NCI-H82 (cell line): ENCODE data around the gene TEX35.

Experiments
- DNase-seq: peaks from one replicate; lab custom pipeline; 2025; lab: John Stamatoyannopoulos, UW

The TEX35 gene

GRCh38 chr1:178512566-178513277, at the start of gene TEX35:
Gene TEX35, plus strand, starts transcription at chr1:178513109. Its CDS starts 80 bp downstream, at chr1:178513189.
- no peak for DNase-seq

DNA sequence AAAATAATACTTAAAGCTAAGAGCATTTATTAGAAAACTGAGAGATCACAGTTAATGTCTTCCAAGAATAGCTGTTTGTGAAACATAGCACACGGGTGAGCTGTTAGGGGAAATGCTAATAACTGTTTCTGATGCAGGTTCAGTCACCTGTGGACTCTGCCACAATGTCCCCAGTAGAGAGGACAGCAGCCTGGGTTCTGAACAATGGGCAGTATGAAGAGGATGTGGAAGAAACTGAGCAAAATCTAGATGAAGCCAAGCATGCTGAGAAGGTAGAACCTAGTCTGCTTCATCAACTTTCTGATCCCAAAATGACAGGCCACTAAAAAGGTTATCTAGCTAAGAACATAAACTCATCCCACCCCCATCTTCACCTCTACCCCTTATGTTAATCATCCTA, 48.8 kb upstream of the TEX35 start:
- no peak for DNase-seq

GRCh38 chr1:178464566-178464965, 48.3 kb upstream of the TEX35 start:
- DNase-seq: no peak

GRCh38 chr1:178465011-178465410, 47.9 kb upstream of the TEX35 start:
- DNase-seq: no peak

DNA sequence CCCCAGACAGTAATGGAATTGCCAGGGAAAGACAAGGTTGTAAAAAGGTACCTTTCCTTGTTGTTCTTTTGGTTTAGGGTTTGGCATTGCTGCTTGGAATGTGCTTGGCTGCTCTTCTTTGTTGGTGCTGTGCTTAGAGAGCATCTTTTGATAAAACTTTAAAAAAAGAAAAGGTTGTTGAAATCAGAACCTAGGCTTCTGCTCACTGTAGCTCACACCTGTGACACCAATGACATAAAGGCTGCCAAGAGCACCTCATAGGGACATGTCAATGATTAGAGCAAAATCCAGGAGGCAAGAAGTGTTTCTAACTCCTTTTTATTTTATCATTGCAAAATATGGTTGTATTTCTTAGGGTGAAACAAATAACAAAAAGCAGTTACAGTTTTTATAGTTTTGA, 45.1 kb upstream of the TEX35 start:
- DNase-seq: no peak

DNA sequence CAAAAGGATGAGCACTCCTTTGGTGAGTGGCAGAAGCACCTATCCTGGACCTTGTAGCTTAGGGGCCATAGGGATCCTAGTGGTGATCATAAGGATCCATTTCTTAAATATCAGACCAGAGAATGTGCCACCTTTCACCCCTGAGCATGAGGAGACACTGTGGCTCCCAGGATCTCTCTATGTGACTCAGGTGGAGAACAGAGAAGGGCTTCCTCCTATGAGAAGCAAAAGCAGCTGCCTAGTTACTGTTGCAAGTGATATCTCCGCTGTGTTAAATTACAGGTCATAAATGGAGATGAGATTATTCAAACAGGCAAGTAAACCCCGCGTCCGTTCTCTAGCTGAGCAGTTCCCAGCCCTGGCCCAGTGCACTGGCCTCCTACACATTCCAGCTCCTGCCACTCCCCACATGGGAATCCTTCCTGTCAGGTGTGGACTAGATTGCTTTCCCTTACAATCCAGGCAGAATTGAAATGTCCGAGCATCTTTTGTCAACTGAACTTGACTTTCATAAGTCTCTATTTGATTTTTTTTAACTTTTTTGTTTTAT, 42.4 kb upstream of the TEX35 start:
- no peak for DNase-seq

DNA sequence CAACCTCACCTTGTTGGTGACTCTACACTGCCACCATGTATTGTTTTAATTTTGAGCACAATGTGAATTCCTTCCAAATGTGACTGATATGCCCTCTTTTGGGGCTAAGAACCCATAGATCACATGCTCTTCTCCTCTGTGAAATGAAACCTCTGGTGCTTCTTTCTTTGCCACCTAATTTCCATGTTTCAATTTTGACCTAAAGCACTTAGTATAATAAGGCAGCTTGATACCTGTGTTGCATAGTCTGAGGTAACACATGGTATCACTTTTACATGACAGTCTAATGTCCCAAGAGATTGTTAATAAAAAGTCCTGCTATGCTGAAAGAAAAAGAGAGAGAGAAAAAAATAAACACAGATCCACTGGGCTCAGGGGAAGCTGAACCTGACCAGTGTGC, 40.4 kb upstream of the TEX35 start:
- no peak for DNase-seq

DNA sequence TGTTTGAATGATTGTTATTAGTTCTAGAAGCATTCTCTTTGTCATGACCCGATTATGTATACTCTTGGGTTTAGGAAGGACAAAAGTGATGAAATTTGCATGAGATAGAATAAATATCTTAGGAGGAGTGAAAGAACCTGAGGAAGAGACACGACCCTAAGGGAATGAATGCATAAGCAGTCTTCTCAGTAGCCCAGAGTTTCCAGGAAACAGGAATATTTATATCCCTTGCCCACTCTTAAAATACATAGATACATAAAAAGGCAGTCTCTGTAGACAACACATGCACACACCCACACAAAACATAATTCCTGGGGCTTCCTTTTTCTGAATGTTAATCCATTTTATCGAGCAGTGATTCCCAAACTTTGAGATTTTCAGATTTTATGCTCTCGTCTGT, 35.5 kb upstream of the TEX35 start:
- DNase-seq: no peak

- no peak for DNase-seq
Measured at GRCh38 chr1:178477841-178478240, 35.1 kb upstream of the TEX35 start.

DNA sequence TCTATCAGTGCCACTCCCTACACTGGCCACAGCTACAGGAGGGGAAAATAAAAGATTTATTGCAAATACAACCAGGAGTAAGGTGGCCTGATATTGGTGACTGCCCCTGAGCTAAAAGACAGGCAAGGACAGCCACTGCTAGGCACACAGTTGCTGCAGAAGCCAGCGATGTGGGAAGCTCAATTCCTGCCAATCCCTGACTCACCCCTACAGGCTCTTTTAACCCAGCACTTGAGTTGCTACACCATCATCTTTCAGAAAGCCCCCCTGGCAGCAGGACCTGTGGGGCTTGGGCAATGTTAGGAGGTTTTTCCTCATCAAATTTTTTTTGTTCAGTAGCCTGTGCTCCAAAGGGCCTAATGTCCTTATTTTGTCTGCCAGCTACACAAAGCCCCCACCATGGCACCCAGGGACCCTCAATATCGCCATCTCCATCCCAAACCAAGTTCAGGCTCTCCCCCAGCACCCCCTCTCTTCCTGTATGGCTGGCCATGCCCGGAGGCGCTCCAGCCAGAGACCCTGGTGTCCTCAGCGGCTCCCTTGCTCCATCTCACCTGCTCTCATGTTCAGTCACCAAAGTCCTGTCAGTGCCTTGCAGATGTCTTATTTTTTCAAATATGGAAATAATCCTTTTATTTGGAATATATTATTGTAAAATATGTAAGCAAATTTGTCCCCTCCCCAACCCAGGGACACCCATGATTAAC, 29.5 kb upstream of the TEX35 start:
- no peak for DNase-seq

DNA sequence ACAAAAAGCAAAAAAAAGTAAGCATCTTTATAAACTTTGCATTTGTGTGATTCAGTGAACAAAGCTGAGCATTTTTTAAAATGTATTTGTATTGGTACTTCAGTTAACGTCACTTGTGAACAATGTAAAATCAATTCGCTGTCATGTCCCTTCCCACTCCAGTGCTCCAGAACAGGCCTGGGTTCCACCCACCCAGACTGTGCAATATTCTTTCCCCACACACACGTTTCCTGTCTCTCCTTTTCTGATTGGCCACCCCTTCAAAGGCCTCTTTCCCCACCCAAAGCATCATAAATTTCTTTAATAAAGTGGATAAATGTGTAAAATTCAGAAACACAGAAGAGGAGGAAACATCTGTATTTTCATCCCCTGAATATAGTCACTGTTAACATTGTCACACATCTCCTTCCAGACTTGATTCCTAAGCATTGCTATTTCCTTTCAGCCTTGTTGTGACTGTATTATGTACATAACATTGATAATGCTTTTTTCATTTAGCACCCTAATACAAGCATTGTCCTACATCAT, 28.1 kb upstream of the TEX35 start:
- DNase-seq: no peak

DNA sequence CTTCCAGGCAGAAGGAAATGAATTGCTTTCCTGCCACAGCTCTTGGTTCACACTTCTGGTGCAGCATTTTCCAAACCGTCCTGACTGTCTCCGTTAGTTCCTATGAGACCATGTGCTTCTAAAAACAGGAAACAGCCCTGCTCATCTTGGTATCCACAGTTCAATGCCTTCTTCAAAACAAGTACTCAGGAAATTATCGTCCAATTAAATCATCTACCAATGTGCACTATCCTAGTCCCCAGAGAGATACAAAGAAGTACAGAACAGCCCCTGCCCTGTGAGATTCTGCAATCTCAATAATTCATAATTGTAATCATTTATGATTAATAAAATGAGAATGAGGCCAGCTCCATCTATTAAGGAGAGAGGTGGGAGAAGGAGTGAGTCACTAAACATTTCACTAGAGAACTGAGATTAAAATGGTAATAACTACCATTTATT, 27.3 kb upstream of the TEX35 start:
- DNase-seq: no peak

GRCh38 chr1:178486100-178487069, 26.5 kb upstream of the TEX35 start:
- no peak for DNase-seq

DNA sequence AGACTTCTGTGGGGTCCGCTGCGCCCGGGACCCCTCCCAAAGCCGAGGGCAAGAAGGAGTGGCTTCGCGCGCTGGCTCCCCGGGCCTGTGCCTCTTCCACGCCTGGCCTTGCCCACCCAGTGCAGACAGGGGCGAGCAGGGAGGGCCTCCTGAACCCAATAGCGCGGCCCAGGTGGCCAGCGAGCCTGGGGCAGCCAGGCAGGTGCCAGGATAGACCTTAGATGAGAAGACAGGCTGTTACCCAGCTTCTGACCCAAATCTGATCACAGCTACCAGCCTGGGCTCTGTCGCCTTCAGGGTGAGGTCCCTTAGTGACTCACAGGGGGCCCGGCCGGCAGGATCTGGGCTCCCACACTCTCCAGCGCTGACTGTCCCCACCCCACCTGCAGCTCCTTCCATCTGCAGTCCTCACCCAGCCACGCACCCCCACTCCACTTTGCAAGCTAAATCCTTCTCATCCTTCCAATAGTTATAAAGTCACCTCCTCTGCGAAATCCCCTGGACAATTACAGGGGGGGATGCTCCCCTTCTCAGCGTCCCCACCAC, 25.8 kb upstream of the TEX35 start:
- no peak for DNase-seq

DNA sequence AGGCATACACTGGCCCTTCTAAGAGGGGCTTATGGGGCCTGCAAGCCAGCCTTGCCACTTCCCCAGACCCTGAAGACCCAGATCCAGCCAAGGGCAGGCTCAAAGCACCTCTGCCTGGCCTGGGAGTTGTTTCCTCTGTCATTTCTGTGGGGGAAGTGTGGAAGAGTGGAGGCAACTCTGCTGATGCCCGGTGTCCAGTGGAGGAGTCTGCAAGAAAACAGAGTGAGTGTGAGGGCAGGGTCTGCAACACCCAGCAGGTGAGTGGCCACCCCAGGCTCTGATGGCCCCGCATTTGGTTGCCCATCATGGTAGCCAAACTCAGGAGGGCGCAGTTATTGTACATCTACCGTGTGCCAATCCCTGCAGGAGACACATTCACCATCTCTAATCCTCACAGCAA, 24.5 kb upstream of the TEX35 start:
- DNase-seq: no peak

DNA sequence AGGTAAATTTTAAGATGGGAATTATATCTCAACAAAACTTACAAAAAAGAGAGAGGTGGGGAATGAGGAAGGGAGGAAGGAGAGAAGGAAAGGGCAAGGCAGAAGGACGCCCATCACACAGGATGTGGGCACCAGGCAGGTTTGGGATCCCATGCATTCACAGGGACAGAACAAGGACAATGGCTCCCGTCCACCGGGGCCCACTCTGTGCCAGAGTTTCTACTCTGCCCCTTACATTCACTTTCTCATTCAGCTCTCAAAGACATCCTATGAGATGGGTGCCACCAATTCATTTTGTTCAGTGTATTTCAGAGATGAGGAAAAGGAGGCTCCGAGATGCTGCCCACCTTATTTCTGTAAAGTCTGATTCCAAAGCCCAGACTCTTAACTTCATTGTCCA, 23.5 kb upstream of the TEX35 start:
- DNase-seq: no peak

DNA sequence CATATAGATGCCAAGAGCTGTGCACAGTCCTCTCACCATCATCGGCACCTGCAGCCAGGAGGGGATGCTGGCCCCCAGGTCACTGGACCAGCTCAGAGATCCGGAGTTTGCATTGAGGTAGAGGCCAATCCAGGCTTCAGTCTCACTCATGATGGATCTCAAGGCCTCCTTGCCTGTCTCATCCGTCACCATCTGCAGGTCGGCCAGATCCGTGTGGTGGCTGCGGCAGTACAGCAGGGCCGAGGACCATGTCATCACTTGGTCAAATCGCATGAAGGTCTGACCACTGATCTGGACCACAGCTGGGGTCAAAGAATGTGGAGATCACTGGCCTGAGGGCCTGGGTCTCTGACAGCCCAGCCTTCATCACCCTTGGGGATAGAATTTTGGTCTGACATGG, 22.8 kb upstream of the TEX35 start:
- DNase-seq: no peak

DNA sequence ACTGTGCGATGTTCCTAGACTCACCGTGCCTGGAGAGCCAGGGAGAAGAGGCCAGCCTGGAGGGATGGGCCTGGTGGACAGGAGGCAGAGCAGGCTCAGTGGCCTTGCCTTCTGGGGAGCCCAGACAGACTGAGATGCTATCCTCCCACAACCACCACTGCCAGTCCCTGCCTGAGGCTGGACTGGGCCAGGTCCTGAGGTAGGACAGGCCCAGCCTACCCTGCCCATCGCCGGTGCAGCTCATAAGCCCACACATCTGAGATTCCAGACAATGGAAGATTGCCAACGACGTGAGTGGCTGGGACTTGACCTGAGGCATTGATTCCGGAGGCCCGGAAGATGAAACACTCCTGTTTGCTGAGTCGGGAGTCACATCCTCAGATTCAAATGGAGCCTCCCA, 21.9 kb upstream of the TEX35 start:
- DNase-seq: no peak

GRCh38 chr1:178491721-178492120, 21.2 kb upstream of the TEX35 start:
- DNase-seq: no peak

DNA sequence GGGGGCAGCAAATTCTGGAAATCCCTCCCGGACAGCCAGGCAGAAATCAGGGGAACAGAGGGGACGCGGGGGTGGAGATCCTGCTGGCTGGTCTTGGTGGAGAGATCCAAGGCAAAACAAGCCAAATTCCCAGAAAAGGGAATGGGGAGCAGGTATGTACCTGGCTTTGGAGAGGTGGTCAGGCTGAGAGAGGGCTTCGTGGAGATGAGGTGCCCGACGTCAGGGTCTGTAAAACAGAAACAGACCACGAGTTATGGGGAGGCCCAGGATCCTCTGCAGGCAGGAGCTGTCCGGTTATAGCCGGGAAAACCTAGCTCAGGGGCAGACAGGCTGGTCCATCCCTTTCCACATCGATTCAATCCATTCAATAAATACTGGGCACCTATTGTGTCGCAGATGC, 20.6 kb upstream of the TEX35 start:
- no peak for DNase-seq

DNA sequence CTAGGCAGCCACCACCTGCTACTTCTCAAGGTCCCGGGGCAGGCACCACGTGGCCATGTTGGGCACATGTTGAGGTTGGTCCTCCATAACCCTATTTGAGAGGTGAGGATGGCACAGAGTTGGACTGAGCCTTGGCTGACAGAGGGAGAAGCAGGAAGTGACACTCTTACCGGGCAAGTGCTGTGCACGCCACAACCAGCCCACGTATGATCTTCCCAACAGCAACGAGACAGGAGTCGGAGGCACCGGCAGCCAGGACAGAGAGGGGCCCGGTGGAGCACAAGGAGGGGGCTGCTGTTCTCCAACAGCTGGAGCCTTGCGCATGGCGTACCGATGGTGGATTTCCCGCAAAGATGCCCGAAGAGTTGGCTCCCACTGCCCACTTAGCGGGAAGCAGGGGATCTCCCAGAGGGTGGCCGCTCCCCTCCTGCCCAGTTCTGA, 19.6 kb upstream of the TEX35 start:
- no peak for DNase-seq

DNA sequence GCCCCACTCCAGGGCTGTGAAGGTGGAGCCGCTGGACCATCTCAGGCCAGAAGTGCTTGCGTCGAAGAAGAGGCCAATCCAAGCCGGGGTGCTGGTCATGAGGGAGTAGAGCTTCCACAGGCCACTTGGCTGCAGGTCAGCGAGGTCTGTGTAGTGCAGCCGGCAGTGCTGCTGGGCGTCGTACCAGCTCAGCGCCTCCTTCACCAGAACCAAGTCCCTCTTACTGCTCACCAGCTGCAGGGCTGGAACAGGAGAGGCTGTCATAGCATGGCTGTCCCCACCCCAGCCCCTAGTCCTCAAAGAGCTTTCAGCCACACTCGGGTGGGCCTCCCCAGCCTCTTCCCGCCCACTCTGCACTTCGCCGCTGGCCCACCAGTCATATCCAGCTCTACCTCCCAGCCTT, 18.3 kb upstream of the TEX35 start:
- DNase-seq: no peak
